ENCODE data around the gene SPAG9.
"Not testable (repeated sequence)": the region's sequence is repeated elsewhere in the genome, so short reads cannot be mapped to it uniquely, and the experiment has no call there.

SPAG9 gene

GRCh38 chr17:51087072-51087757, 33.5 kb downstream of the SPAG9 start:
- Histone ChIP-seq H3K18ac (ENCODE audit: low read length) (no peak overlapping the region), H4K91ac (ENCODE audit: low read depth, low read length, poor library complexity) (no peak overlapping the region), H2BK12ac (ENCODE audit: low read length) (no peak overlapping the region), H3K36me3 (replicated peaks in 1 of 2; ENCODE audit: control insufficient read depth in 2 of 2, insufficient read depth in 2 of 2, low read length in 2 of 2) (no peaks in the 10 kb centered on the region), H3K79me1 (ENCODE audit: low read depth, low read length) (peaks cover 2% of the 10 kb centered on the region), H3K4me3 (ENCODE audit: low read length in 2 of 2) (no peak overlapping the region), H3K27ac (replicated peaks; ENCODE audit: low read length) (no peak overlapping the region), H2BK5ac (ENCODE audit: low read length) (no peak overlapping the region), H3K4me2 (ENCODE audit: insufficient read depth, low read length, poor library complexity, severe bottlenecking) (no peak overlapping the region), H3K9ac (ENCODE audit: low read depth, low read length, poor library complexity) (no peak overlapping the region), H2BK120ac (ENCODE audit: low read depth, low read length) (no peak overlapping the region), H3K4ac (ENCODE audit: low read length) (no peak overlapping the region), H4K8ac (ENCODE audit: low read depth, low read length) (no peak overlapping the region), H3K4me1 (ENCODE audit: control insufficient read depth in 2 of 2, insufficient read depth in 1 of 2, low read depth in 1 of 2, low read length in 2 of 2) (peaks cover 0 to 4% of the 10 kb centered on the region in 2 donors), H2BK15ac (ENCODE audit: low read length) (no peak overlapping the region), H3K23ac (ENCODE audit: low read depth, low read length, poor library complexity) (no peak overlapping the region), H3K27me3 (ENCODE audit: control insufficient read depth in 3 of 3, insufficient read depth in 3 of 3, low read depth in 1 of 3, low read length in 3 of 3) (no peaks in the 10 kb centered on the region), H3K9me3 (replicated peaks in 1 of 2; ENCODE audit: control insufficient read depth in 2 of 2, insufficient read depth in 1 of 2, low read depth in 1 of 2, low read length in 2 of 2) (no peaks in the 10 kb centered on the region), H2AK5ac (ENCODE audit: low read depth, low read length) (no peak overlapping the region), H2AFZ (ENCODE audit: low read length) (no peak overlapping the region), H3K14ac (ENCODE audit: low read length) (no peak overlapping the region)
- WGBS, 2 donors (ENCODE audit: extremely low coverage in 2 of 2, insufficient read length in 2 of 2, insufficient replicate concordance in 1 of 2) = no CpG with 5 or more reads among the region's 2 CpGs
- no peak for DNase-seq (ENCODE audit: low spot score)

GRCh38 chr17:51085150-51085805, 35.4 kb downstream of the SPAG9 start:
- H3K27ac ChIP-seq (replicated peaks; ENCODE audit: low read length) = no peak overlapping the region
- no CpG with 5 or more reads among the region's 6 CpGs for WGBS, 2 donors (ENCODE audit: extremely low coverage in 2 of 2, insufficient read length in 2 of 2, insufficient replicate concordance in 1 of 2)

GRCh38 chr17:51083981-51084380, 36.7 kb downstream of the SPAG9 start:
- H3K9ac ChIP-seq (ENCODE audit: low read depth, low read length, poor library complexity) = no peak overlapping the region
- no peaks in the 10 kb centered on the region for H3K4me1 ChIP-seq (ENCODE audit: control insufficient read depth in 2 of 2, insufficient read depth in 1 of 2, low read depth in 1 of 2, low read length in 2 of 2)
- H4K8ac ChIP-seq (ENCODE audit: low read depth, low read length) = no peak overlapping the region
- no CpG with 5 or more reads among the region's 1 CpG for WGBS, 2 donors (ENCODE audit: extremely low coverage in 2 of 2, insufficient read length in 2 of 2, insufficient replicate concordance in 1 of 2)
- peaks cover 0 to 11% of the 10 kb centered on the region in 2 donors for H3K36me3 ChIP-seq (replicated peaks in 1 of 2; ENCODE audit: control insufficient read depth in 2 of 2, insufficient read depth in 2 of 2, low read length in 2 of 2)
- H3K4me3 ChIP-seq (ENCODE audit: low read length in 2 of 2) = no peak overlapping the region
- no peak for DNase-seq (ENCODE audit: low spot score)
- no peaks in the 10 kb centered on the region for H3K79me1 ChIP-seq (ENCODE audit: low read depth, low read length)
- no peak overlapping the region for H3K23ac ChIP-seq (ENCODE audit: low read depth, low read length, poor library complexity)
- H2AFZ ChIP-seq (ENCODE audit: low read length) = no peak overlapping the region
- no peak overlapping the region for H3K27ac ChIP-seq (replicated peaks; ENCODE audit: low read length)
- no peaks in the 10 kb centered on the region for H3K9me3 ChIP-seq (replicated peaks in 1 of 2; ENCODE audit: control insufficient read depth in 2 of 2, insufficient read depth in 1 of 2, low read depth in 1 of 2, low read length in 2 of 2)
- no peak overlapping the region for H2AK5ac ChIP-seq (ENCODE audit: low read depth, low read length)
- H3K14ac ChIP-seq (ENCODE audit: low read length) = no peak overlapping the region
- no peak overlapping the region for H3K4me2 ChIP-seq (ENCODE audit: insufficient read depth, low read length, poor library complexity, severe bottlenecking)
- H2BK15ac ChIP-seq (ENCODE audit: low read length) = no peak overlapping the region
- no peak overlapping the region for H4K91ac ChIP-seq (ENCODE audit: low read depth, low read length, poor library complexity)
- H2BK12ac ChIP-seq (ENCODE audit: low read length) = no peak overlapping the region
- H3K27me3 ChIP-seq (ENCODE audit: control insufficient read depth in 3 of 3, insufficient read depth in 3 of 3, low read depth in 1 of 3, low read length in 3 of 3) = no peaks in the 10 kb centered on the region
- no peak overlapping the region for H3K4ac ChIP-seq (ENCODE audit: low read length)
- H2BK120ac ChIP-seq (ENCODE audit: low read depth, low read length) = no peak overlapping the region
- H3K18ac ChIP-seq (ENCODE audit: low read length) = no peak overlapping the region
- no peak overlapping the region for H2BK5ac ChIP-seq (ENCODE audit: low read length)

More at GRCh38 chr17:51085150-51085805, 35.4 kb downstream of the SPAG9 start:
- Histone ChIP-seq H2AK5ac (ENCODE audit: low read depth, low read length) (no peak overlapping the region), H4K91ac (ENCODE audit: low read depth, low read length, poor library complexity) (no peak overlapping the region), H3K23ac (ENCODE audit: low read depth, low read length, poor library complexity) (no peak overlapping the region), H3K18ac (ENCODE audit: low read length) (no peak overlapping the region), H3K14ac (ENCODE audit: low read length) (no peak overlapping the region), H2AFZ (ENCODE audit: low read length) (no peak overlapping the region), H3K4me3 (ENCODE audit: low read length in 2 of 2) (no peak overlapping the region), H4K8ac (ENCODE audit: low read depth, low read length) (no peak overlapping the region), H2BK12ac (ENCODE audit: low read length) (no peak overlapping the region), H2BK120ac (ENCODE audit: low read depth, low read length) (no peak overlapping the region), H3K79me1 (ENCODE audit: low read depth, low read length) (no peaks in the 10 kb centered on the region), H3K4ac (ENCODE audit: low read length) (no peak overlapping the region), H3K4me1 (ENCODE audit: control insufficient read depth in 2 of 2, insufficient read depth in 1 of 2, low read depth in 1 of 2, low read length in 2 of 2) (no peaks in the 10 kb centered on the region), H3K9ac (ENCODE audit: low read depth, low read length, poor library complexity) (no peak overlapping the region), H3K27me3 (ENCODE audit: control insufficient read depth in 3 of 3, insufficient read depth in 3 of 3, low read depth in 1 of 3, low read length in 3 of 3) (no peaks in the 10 kb centered on the region), H2BK15ac (ENCODE audit: low read length) (no peak overlapping the region), H3K9me3 (replicated peaks in 1 of 2; ENCODE audit: control insufficient read depth in 2 of 2, insufficient read depth in 1 of 2, low read depth in 1 of 2, low read length in 2 of 2) (no peaks in the 10 kb centered on the region), H3K4me2 (ENCODE audit: insufficient read depth, low read length, poor library complexity, severe bottlenecking) (no peak overlapping the region), H3K36me3 (replicated peaks in 1 of 2; ENCODE audit: control insufficient read depth in 2 of 2, insufficient read depth in 2 of 2, low read length in 2 of 2) (no peaks in the 10 kb centered on the region), H2BK5ac (ENCODE audit: low read length) (no peak overlapping the region)
- DNase-seq (ENCODE audit: low spot score) = no peak

DNA sequence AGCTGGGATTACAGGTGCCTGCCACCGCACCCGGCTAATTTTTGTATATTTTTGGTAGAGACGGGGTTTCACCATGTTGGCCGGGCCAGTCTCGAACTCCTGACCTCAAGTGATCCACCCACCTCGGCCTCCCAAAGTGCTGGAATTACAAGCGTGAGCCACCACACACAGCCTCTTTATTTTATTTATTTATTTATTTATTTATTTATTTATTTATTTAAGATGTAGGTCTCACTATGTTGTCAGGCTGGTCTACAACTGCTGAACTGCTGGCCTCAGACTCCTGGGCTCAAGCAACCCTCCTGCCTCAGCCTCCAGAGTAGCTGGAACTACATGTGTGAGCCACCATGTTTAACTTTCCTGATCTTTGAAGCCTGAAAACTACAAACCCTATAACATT, 37.3 kb downstream of the SPAG9 start:
- not testable (repeated sequence) for DNase-seq (ENCODE audit: low spot score); H3K18ac ChIP-seq (ENCODE audit: low read length); H2AK5ac ChIP-seq (ENCODE audit: low read depth, low read length); H3K9ac ChIP-seq (ENCODE audit: low read depth, low read length, poor library complexity); H4K8ac ChIP-seq (ENCODE audit: low read depth, low read length); H3K9me3 ChIP-seq (replicated peaks in 1 of 2; ENCODE audit: control insufficient read depth in 2 of 2, insufficient read depth in 1 of 2, low read depth in 1 of 2, low read length in 2 of 2); H3K4me3 ChIP-seq (ENCODE audit: low read length in 2 of 2); H3K14ac ChIP-seq (ENCODE audit: low read length); H3K4me2 ChIP-seq (ENCODE audit: insufficient read depth, low read length, poor library complexity, severe bottlenecking); H3K27ac ChIP-seq (replicated peaks; ENCODE audit: low read length); H3K27me3 ChIP-seq (ENCODE audit: control insufficient read depth in 3 of 3, insufficient read depth in 3 of 3, low read depth in 1 of 3, low read length in 3 of 3); H3K79me1 ChIP-seq (ENCODE audit: low read depth, low read length); H3K4ac ChIP-seq (ENCODE audit: low read length); H2BK5ac ChIP-seq (ENCODE audit: low read length); H4K91ac ChIP-seq (ENCODE audit: low read depth, low read length, poor library complexity); H2BK120ac ChIP-seq (ENCODE audit: low read depth, low read length); H2BK15ac ChIP-seq (ENCODE audit: low read length); H2AFZ ChIP-seq (ENCODE audit: low read length); H3K4me1 ChIP-seq (ENCODE audit: control insufficient read depth in 2 of 2, insufficient read depth in 1 of 2, low read depth in 1 of 2, low read length in 2 of 2); H3K23ac ChIP-seq (ENCODE audit: low read depth, low read length, poor library complexity); H2BK12ac ChIP-seq (ENCODE audit: low read length)
- H3K36me3 ChIP-seq (replicated peaks in 1 of 2; ENCODE audit: control insufficient read depth in 2 of 2, insufficient read depth in 2 of 2, low read length in 2 of 2) = peaks cover under 1 to 17% of the 10 kb centered on the region in 2 donors
- no CpG with 5 or more reads among the region's 7 CpGs for WGBS, 2 donors (ENCODE audit: extremely low coverage in 2 of 2, insufficient read length in 2 of 2, insufficient replicate concordance in 1 of 2)
